T47D (cell line): ENCODE measurements around the gene SPINK14.

Experiments used
- DNase-seq, 2 experiments: peaks; one replicate each; pipeline versions ENCODE4 v3.0.0 to v3.0.0-alpha.2; 2011 to 2012; ENCODE audit warnings: low read depth in 1 of 2, low spot score in 1 of 2
- JUND ChIP-seq: IDR thresholded peaks from 2 replicates; pipeline ENCODE4 v1.6.1; 2012; ENCODE audit warnings: low read depth
- in situ Hi-C: cut with HindIII; loops from 2 replicates; pipeline ENCODE4 v1.10.0; 2016; ENCODE audit warnings: low sequenced_read_pairs, low pct_unique_long_range_greater_than_20kb

SPINK14 gene

DNA sequence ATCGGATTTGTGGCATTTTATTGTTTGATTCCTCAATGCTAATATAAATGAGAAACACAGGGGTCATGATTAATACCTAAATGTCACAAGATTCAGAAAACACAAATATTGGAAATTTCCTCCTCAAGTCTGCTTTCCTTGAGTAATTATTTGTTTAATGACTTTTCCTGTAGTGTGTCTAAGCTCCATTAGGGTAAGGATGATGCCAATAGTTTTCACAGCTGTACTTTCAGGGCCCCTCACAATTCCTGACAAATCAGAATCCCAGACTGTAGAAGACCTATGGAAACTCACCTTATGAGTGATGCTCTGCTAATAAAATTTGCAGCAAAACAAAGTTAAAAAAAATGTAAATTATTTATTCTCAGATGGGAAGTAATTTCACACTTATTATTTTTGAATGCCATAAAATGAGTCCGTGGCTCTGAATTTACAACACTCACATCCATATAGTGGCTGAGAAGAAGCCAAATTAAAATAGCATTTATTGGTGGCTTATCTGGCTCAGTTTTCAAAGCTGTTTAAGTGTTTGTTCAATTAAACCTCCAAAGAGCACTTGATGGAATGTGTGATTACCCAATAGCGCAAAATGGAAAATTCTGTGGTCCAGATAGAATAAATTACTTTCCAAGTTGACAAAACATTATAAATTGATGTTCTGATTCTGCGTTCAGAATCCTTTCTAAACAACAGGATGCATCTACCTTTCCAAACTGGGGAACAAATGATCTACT lies 1.6 kb upstream of the SPINK14 start:
- DNase-seq: no peak
- in situ Hi-C loops: no loop called here
- TF ChIP-seq JUND: peak; percentile 76; the same call in 1 of the 2 replicates

DNA sequence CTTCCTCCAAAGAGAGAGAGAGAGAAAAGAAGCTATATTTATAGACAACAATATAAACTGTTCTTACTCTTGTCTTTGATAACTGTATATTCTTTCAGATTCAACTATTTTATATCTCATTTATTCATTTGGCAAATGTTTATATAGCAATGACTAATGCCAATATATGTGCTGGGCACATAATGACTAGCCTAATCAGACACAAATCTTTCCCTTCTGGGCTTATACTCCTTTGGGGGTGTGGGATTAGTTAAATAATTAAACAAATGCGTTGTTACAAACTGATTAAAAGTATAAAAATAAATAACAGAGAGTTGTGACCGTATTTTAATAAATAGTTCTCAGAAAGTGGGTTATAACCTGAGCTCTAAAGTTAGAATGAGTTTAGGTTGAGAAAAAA lies 4.0 kb downstream of the SPINK14 start:
- in situ Hi-C loops: no loop called here
- TF ChIP-seq JUND: peak; percentile 83
- DNase-seq: no peak

DNA sequence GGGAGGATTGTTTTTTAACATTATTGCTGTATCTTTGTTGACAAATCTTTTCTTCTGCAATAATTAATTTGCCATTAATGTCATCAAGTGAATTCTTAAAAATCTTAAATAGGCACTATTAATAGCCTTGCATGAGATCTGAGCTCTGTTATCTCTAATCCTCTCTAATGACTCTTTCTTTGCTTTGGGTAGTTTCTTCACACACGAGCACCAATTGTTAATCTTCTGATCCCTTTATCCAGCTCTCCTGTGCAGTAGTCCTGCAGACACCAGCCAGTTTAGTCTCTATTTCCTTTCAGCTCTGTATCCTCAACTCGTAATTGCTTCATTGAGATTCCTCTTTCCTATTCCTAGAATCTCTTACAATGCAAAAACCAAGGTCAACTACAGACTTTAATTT lies 8.1 kb downstream of the SPINK14 start:
- DNase-seq: no peak
- in situ Hi-C loops: no loop called here

DNA sequence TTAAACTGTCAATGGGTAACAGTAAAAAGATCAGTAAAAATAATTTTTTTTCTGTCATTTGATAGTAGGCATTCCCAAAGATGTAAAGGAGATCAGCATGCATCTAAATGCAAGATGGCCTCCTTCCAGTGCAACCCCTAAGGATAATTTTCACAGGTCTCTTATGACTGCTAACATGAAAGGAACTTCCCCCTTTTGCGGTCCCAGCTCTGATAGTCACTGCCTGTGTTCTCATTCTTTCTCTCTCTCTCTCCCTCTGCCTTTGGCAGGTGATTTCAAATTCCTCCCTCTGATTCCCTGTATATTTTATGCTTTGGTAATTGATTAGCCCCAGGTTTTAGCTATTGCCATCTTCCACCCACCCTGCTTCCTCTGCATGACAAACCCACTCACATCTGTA lies 8.9 kb downstream of the SPINK14 start:
- in situ Hi-C loops: no loop called here
- DNase-seq: no peak
- TF ChIP-seq JUND: no peak

More for the DNA sequence above, 8.1 kb downstream of the SPINK14 start:
- TF ChIP-seq JUND: no peak

DNA sequence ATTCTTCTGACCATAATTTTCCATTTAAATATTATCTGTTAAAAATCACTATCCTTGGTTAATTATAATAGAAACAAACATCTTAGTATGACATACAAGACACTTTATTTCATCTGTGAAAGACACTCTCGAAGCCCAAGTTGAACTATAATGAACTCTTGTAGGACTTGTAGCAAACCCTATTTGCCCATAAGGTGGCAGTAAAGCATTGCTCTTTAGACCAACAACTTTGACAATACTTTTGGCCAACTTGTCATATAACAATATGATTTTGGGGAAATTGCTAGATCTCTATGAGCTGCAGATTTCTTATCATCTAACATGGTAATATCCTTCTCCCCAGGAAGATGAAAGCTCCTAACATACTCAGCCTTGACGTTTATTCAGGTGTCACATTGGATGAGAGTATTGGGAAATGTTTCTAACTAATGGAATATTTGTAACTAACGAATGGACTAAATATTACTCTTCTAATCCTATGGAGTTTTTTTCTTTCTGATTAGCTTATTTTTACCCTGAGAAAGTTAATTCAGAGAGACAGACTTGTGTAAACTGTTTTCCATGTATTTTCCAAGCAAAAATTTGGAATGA lies 11.0 kb downstream of the SPINK14 start:
- peak in 1 of 2 experiments; percentile 86 for DNase-seq
- in situ Hi-C loops: no loop called here
- no peak for TF ChIP-seq JUND

DNA sequence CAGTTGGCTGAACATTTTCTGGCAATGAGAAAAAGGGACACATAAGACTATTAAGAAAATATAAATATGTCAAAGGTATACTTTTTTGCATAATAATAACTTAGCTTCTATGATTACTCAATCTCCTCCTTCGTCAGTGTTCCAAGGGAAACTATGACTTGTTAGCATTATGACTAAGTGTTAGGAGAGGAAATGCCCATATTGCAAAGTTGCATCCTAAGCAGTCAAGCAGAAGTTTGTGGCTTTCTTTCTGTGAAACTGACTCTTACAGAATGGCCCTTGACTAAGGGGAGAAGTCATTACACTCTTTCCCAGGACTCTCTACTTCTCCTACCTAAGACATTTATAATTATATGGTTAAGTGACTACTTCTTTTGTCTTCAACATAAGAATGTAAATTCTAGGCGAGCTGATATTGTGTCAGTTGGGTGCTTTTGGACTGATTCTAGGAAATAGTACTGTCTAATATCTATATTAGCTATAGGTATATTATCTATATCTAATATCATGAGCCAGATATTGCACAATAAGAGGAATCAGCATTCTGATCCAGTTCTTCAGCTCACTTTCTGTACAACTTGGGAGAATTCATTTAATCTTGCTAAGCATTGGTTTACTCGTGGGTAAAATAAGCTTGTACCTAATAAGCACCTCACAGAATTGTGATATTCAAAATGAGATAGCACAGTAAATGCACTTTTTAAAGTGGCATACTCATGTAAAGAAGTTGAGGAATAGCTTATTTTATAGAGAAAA lies 18.1 kb downstream of the SPINK14 start:
- no peak for TF ChIP-seq JUND
- in situ Hi-C loops: no loop called here
- no peak for DNase-seq

DNA sequence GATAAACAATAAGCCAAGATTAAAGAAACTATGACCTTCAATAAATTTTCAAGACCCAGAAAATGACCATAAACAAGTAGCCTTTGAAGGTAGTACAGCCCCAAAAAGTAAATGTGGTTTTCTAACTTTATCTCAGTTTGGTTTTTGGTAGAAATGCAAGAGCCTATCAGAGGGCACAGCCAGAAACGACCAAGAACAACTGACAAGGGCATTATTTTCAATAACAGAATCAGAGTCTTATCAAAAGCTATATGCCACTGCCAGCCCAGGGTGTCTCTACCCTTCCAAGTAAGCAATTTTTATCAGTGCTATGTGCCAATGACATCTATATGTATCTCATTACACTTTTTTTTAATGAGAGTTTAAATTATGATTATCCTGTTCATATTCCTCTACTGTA lies 22.7 kb downstream of the SPINK14 start:
- DNase-seq: no peak
- in situ Hi-C loops: no loop called here
- no peak for TF ChIP-seq JUND

DNA sequence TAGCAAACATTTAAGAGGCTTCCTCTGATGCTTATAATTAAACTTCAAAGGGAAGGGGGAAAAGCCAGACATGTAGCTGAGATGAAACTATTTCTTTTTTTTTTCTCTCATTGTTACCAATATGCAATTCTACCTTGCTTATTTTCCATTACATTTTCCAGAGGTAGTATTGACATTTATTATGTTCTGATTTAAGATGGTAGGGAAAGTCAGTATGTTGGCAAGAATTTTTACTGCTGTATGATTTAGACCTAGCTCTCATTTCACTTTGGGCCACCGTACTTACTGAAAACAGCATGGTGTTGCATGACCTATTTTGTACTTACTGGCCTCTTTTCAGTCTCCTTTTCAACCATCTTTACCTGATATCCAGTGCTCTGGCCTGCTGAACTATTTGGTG lies 24.9 kb downstream of the SPINK14 start:
- DNase-seq: no peak
- TF ChIP-seq JUND: no peak
- in situ Hi-C loops: no loop called here

DNA sequence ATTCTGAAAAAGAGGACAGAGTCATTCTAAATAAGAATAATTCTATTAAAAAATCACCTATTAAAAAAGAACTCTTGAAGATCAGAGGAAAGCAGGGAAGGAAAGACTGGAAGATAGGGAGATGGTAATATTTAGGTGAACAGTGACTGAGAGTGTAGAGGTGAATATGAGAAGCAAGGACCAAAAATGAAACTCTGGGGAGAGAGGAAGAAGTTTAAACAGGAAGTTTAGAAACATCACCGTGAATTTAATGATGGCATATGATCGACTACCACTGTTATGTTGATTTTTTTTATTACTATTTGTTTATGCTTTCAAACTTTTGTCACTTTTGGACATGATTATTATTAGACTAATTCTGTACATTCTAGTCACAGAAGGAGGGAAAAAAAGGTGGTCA lies 32.8 kb downstream of the SPINK14 start:
- no peak for TF ChIP-seq JUND
- in situ Hi-C loops: no loop called here
- DNase-seq: no peak

DNA sequence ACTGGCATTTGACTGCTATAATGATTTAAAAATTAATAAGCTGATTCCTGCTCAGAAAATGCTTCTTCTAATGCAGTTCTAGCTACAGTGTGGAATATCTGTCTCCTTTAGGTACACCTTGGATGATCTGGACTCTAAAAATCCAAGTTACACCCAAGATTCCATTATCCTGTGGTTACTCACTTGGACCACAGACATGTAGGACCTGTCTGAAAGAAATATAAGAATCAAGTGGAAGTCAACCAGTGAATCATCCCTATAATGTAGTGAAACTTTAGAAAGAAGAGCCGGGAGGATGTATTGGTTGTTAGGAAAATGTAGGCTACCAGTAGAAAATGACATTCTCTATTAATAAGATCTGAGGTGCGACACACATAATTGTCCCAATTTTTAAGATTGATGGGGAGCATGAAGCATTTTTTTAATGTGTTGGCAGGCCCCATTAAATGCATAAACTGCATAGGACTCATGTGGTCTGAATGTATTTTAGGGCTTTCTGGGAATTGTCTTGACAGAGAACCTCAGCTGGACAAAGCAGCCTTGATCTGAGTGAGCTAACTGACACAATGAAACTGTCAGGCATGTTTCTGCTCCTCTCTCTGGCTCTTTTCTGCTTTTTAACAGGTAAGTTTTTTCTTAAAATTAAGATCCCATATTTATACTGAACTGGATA lies 34.3 kb downstream of the SPINK14 start, which contains the start of gene SPINK6:
Gene SPINK6, plus strand, starts transcription at position 512 of the 673 bp plus-strand sequence. Its CDS starts 55 bp downstream, at position 567.
- no peak for TF ChIP-seq JUND
- no peak for DNase-seq
- in situ Hi-C loops: no loop called here

DNA sequence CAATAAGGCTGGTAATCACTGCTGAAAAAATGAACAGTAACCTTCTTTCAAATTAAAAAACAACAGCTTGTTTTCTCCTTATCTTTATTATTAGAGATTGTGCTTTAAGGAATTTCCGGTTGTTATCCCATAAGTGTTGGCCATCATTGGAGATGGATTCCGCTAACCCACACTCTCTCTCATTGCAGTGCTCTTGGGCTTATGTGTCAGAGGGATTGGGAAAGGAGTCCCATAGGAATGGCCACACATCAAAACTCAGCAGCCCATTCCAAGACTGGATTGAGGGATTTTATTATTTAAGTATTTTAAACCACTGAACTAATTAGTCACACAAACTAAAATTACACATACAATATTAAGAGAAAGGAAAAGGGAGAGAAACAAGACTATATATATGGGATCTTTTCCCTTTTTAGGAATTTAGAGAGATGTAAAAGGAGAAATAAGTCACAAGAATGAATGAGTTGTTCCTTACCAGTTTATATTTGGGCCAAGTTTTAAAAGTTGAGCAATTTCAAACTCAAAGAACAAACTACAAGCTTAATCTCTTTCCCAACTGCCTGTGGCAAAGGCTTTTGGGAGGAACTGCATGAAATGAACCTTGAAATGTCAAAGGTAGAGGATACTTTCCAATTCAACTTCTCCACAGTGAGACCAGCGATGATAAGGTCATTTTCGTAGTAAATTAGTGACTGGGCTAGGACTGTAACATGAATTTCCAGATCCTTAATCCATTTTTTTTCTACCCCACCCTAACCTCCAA lies 36.9 kb downstream of the SPINK14 start:
- no peak for TF ChIP-seq JUND
- in situ Hi-C loops: no loop called here
- no peak for DNase-seq

DNA sequence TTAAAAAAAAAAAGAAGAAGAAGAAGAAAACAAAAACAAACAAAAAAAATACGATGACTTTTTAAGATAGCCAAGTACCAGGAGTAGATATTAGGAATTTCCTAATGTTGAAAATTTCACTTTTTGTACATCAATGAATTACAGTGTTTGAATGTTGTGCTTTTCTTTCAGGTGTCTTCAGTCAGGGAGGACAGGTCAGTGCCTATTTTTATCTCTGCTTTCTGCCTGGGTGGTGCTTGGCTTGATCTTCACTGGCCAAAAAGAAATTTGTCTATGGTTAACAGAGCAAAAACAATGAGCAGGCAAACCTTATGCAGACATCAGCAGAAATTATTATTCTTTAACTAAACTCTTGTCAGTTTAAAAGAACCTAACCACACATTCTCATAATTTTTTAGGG lies 37.5 kb downstream of the SPINK14 start:
- no peak for DNase-seq
- no peak for TF ChIP-seq JUND
- in situ Hi-C loops: no loop called here
